IPS-18a (cell line): ENCODE data around the gene IL17D.
A peak's percentile ranks its signal among the peaks of the same experiment; 100 is the strongest.

Experiments
- H3K27ac ChIP-seq: one replicate; pipeline ENCODE4 v1.5.1; 2013; ENCODE audit warnings: low read length
- H3K27me3 ChIP-seq: one replicate; pipeline ENCODE4 v1.6.1; 2013; ENCODE audit warnings: mild to moderate bottlenecking, low read length; ENCODE audit not compliant: control insufficient read depth, insufficient read depth
- H3K36me3 ChIP-seq: one replicate; pipeline ENCODE4 v1.6.1; 2013; ENCODE audit warnings: low read depth, low read length; ENCODE audit not compliant: control insufficient read depth
- H3K4me1 ChIP-seq: one replicate; pipeline ENCODE4 v1.6.1; 2013; ENCODE audit warnings: low read depth, low read length; ENCODE audit not compliant: control insufficient read depth
- H3K4me3 ChIP-seq: one replicate; pipeline ENCODE4 v1.5.1; 2013; ENCODE audit warnings: low read length
- H3K9ac ChIP-seq: one replicate; pipeline ENCODE4 v1.6.1; 2013; ENCODE audit warnings: mild to moderate bottlenecking, low read length, moderate library complexity
- H3K9me3 ChIP-seq: one replicate; pipeline ENCODE4 v1.6.1; 2013; ENCODE audit warnings: low read depth, low read length; ENCODE audit not compliant: control insufficient read depth

Gene IL17D

GRCh38 chr13:20696073-20696472 is 7.4 kb upstream of the IL17D start:
- peaks cover 12% of the 10 kb centered on the region for H3K27me3 ChIP-seq
- H3K36me3 ChIP-seq: no peaks in the 10 kb centered on the region
- H3K4me1 ChIP-seq: no peaks in the 10 kb centered on the region
- H3K27ac ChIP-seq: no peak overlapping the region
- H3K9ac ChIP-seq: no peak overlapping the region
- no peaks in the 10 kb centered on the region for H3K9me3 ChIP-seq
- no peak overlapping the region for H3K4me3 ChIP-seq

- H3K4me1 ChIP-seq: no peaks in the 10 kb centered on the region
- no peak overlapping the region for H3K9ac ChIP-seq
- H3K36me3 ChIP-seq: no peaks in the 10 kb centered on the region
- no peak overlapping the region for H3K27ac ChIP-seq
- no peak overlapping the region for H3K4me3 ChIP-seq
- H3K9me3 ChIP-seq: no peaks in the 10 kb centered on the region
- peaks cover 38% of the 10 kb centered on the region for H3K27me3 ChIP-seq
Measured at GRCh38 chr13:20699715-20700114, 3.8 kb upstream of the IL17D start.

- H3K4me3 ChIP-seq: no peak overlapping the region
- H3K36me3 ChIP-seq: no peaks in the 10 kb centered on the region
- H3K9ac ChIP-seq: no peak overlapping the region
- no peaks in the 10 kb centered on the region for H3K4me1 ChIP-seq
- H3K27me3 ChIP-seq: peaks cover 43% of the 10 kb centered on the region
- H3K27ac ChIP-seq: no peak overlapping the region
- H3K9me3 ChIP-seq: no peaks in the 10 kb centered on the region
Measured at GRCh38 chr13:20700288-20700687, 3.2 kb upstream of the IL17D start.

GRCh38 chr13:20701461-20701860 is 2.0 kb upstream of the IL17D start:
- H3K9me3 ChIP-seq: no peaks in the 10 kb centered on the region
- no peak overlapping the region for H3K9ac ChIP-seq
- no peaks in the 10 kb centered on the region for H3K36me3 ChIP-seq
- peaks cover 50% of the 10 kb centered on the region for H3K27me3 ChIP-seq
- H3K4me1 ChIP-seq: no peaks in the 10 kb centered on the region
- no peak overlapping the region for H3K27ac ChIP-seq
- no peak overlapping the region for H3K4me3 ChIP-seq

GRCh38 chr13:20702530-20702914 is 977 bp upstream of the IL17D start:
- Histone ChIP-seq H3K4me3 (peak overlapping the region; percentile 66), H3K36me3 (no peaks in the 10 kb centered on the region), H3K27ac (no peak overlapping the region), H3K4me1 (no peaks in the 10 kb centered on the region), H3K27me3 (peaks cover 50% of the 10 kb centered on the region), H3K9ac (no peak overlapping the region), H3K9me3 (no peaks in the 10 kb centered on the region)

- no peak overlapping the region for H3K9ac ChIP-seq
- no peak overlapping the region for H3K27ac ChIP-seq
Measured at GRCh38 chr13:20703780-20704458, 420 bp downstream of the IL17D start.

GRCh38 chr13:20704459-20705069 is 1.1 kb downstream of the IL17D start:
- no peaks in the 10 kb centered on the region for H3K36me3 ChIP-seq
- H3K4me3 ChIP-seq: peak overlapping the region; percentile 6
- peaks cover 50% of the 10 kb centered on the region for H3K27me3 ChIP-seq
- no peak overlapping the region for H3K27ac ChIP-seq
- H3K4me1 ChIP-seq: no peaks in the 10 kb centered on the region
- H3K9ac ChIP-seq: no peak overlapping the region
- no peaks in the 10 kb centered on the region for H3K9me3 ChIP-seq

More at GRCh38 chr13:20703780-20704458, 420 bp downstream of the IL17D start:
- H3K27me3 ChIP-seq: peaks cover 50% of the 10 kb centered on the region
- peak overlapping the region; percentile 25 for H3K4me3 ChIP-seq
- H3K9me3 ChIP-seq: no peaks in the 10 kb centered on the region
- H3K4me1 ChIP-seq: no peaks in the 10 kb centered on the region
- no peaks in the 10 kb centered on the region for H3K36me3 ChIP-seq

- Histone ChIP-seq H3K9ac (no peak overlapping the region), H3K27me3 (peaks cover 32% of the 10 kb centered on the region), H3K27ac (no peak overlapping the region), H3K9me3 (no peaks in the 10 kb centered on the region), H3K36me3 (no peaks in the 10 kb centered on the region), H3K4me3 (no peak overlapping the region), H3K4me1 (peaks cover 3% of the 10 kb centered on the region)
Measured at GRCh38 chr13:20706661-20707060, 3.2 kb downstream of the IL17D start.

- Histone ChIP-seq H3K9ac (no peak overlapping the region), H3K4me1 (peaks cover 9% of the 10 kb centered on the region), H3K9me3 (no peaks in the 10 kb centered on the region)
Measured at GRCh38 chr13:20708216-20708615, 4.7 kb downstream of the IL17D start.

GRCh38 chr13:20709369-20709768 is 5.9 kb downstream of the IL17D start:
- no peak overlapping the region for H3K9ac ChIP-seq
- peaks cover 29% of the 10 kb centered on the region for H3K27me3 ChIP-seq
- no peak overlapping the region for H3K4me3 ChIP-seq
- H3K4me1 ChIP-seq: peaks cover 11% of the 10 kb centered on the region
- H3K36me3 ChIP-seq: no peaks in the 10 kb centered on the region
- H3K27ac ChIP-seq: no peak overlapping the region
- no peaks in the 10 kb centered on the region for H3K9me3 ChIP-seq

More at GRCh38 chr13:20708216-20708615, 4.7 kb downstream of the IL17D start:
- no peaks in the 10 kb centered on the region for H3K36me3 ChIP-seq
- no peak overlapping the region for H3K27ac ChIP-seq
- peaks cover 22% of the 10 kb centered on the region for H3K27me3 ChIP-seq
- H3K4me3 ChIP-seq: no peak overlapping the region

- Histone ChIP-seq H3K27ac (no peak overlapping the region), H3K4me3 (no peak overlapping the region), H3K9me3 (no peaks in the 10 kb centered on the region), H3K36me3 (no peaks in the 10 kb centered on the region), H3K9ac (no peak overlapping the region), H3K27me3 (peaks cover 30% of the 10 kb centered on the region), H3K4me1 (peaks cover 11% of the 10 kb centered on the region)
Measured at GRCh38 chr13:20709782-20710181, 6.3 kb downstream of the IL17D start.
